Endothelial cell of umbilical vein (primary cell): ENCODE results near the gene PLEKHB1. TPM values are rescaled to one million over a fixed set of nuclear protein-coding genes. Genes with fewer than 3 reads are reported as not detected.

ENCODE experiments used
- BruUV-seq: library from RNA; stranded (reverse); fragments of 400-500 nt; replicated peaks from 2 replicates; lab custom pipeline; 2021; lab: Mats Ljungman, UMichigan
- CTCF ChIA-PET: fragments of 300-600, 350-600 bp; sonication (Branson Sonifier 250); formaldehyde crosslinking; loops from one replicate; lab custom pipeline; 2021; ENCODE audit warnings: antibody characterized with exemption, inconsistent platforms; lab: Charles Lee
- POLR2A ChIA-PET: fragments of 300-600, 350-600 bp; sonication (Branson Sonifier 250); formaldehyde crosslinking; loops from one replicate; lab custom pipeline; 2021; ENCODE audit warnings: antibody characterized with exemption, inconsistent platforms; lab: Charles Lee
- DNase-seq: peaks from one replicate; pipeline ENCODE4 v3.0.0-alpha.2; 2011; ENCODE audit warnings: low read depth, low spot score
- FAIRE-seq: peaks from 2 replicates; lab custom pipeline; 2011; peaks lifted over from hg19 to GRCh38; lab: Jason Lieb, UNC
- H2AFZ ChIP-seq: 2 replicates; pipeline ENCODE4 v1.6.0; 2012; ENCODE audit warnings: low read depth, low read length, control low read depth, inconsistent platforms
- H3K27ac ChIP-seq: 2 replicates; pipeline ENCODE4 v1.5.1; 2011; ENCODE audit warnings: low read depth, mild to moderate bottlenecking, control low read depth, low read length, moderate library complexity; ENCODE audit not compliant: insufficient read depth
- H3K27me3 ChIP-seq, 2 experiments: 2 replicates each; pipeline versions ENCODE4 v1.6.0 to v1.6.1; 2011; ENCODE audit warnings: low read length in 2 of 2, mixed read lengths in 1 of 2; ENCODE audit not compliant: control insufficient read depth in 2 of 2, insufficient read depth in 2 of 2
- H3K36me3 ChIP-seq, 2 experiments: 2 replicates in 1 of 2; 3 replicates in 1 of 2; pipeline ENCODE4 v1.5.1; 2011; ENCODE audit warnings: low read length in 2 of 2, mild to moderate bottlenecking in 1 of 2, moderate library complexity in 1 of 2; ENCODE audit not compliant: control insufficient read depth in 2 of 2, insufficient read depth in 2 of 2; ENCODE audit errors: extremely low read depth in 1 of 2
- H3K4me1 ChIP-seq: 3 replicates; pipeline ENCODE4 v1.5.1; 2011; ENCODE audit warnings: mild to moderate bottlenecking, low read length; ENCODE audit not compliant: control insufficient read depth, insufficient read depth; ENCODE audit errors: extremely low read depth
- H3K4me2 ChIP-seq: 2 replicates; pipeline ENCODE4 v1.6.1; 2011; ENCODE audit warnings: low read length, control low read depth, mixed read lengths; ENCODE audit not compliant: insufficient read depth
- H3K4me3 ChIP-seq, 3 experiments: fragments of 200-600 bp in 1 of 3; sonication (generic), shearing (Covaris generic) in 1 of 3; replicated peaks in 1 of 3; 2 replicates each; pipeline ENCODE4 v1.5.1; 2011 to 2016; ENCODE audit warnings: control low read depth in 3 of 3, low read length in 3 of 3, mild to moderate bottlenecking in 2 of 3, inconsistent platforms in 1 of 3, low read depth in 1 of 3, moderate library complexity in 1 of 3; ENCODE audit not compliant: insufficient read depth in 1 of 3
- H3K79me2 ChIP-seq: 2 replicates; pipeline ENCODE4 v1.6.0; 2012; ENCODE audit warnings: low read length, inconsistent platforms; ENCODE audit not compliant: control insufficient read depth, insufficient read depth
- H3K9ac ChIP-seq: replicated peaks from 2 replicates; pipeline ENCODE3; 2011; ENCODE audit warnings: low read length, control low read depth; ENCODE audit not compliant: insufficient read depth; ENCODE audit errors: extremely low read depth
- H3K9me1 ChIP-seq: replicated peaks from 3 replicates; pipeline ENCODE4 v1.6.0; 2011; ENCODE audit warnings: mild to moderate bottlenecking, low read length; ENCODE audit not compliant: control insufficient read depth, insufficient read depth; ENCODE audit errors: extremely low read depth
- H3K9me3 ChIP-seq: replicated peaks from 2 replicates; pipeline ENCODE4 v1.5.1; 2012; ENCODE audit warnings: low read length, inconsistent platforms; ENCODE audit not compliant: control insufficient read depth, insufficient read depth
- H4K20me1 ChIP-seq: replicated peaks from 2 replicates; pipeline ENCODE3; 2011; ENCODE audit warnings: mild to moderate bottlenecking, low read length; ENCODE audit not compliant: control insufficient read depth, insufficient read depth; ENCODE audit errors: extremely low read depth
- EZH2 ChIP-seq: IDR thresholded peaks from 2 replicates; pipeline ENCODE4 v1.6.1; 2012; ENCODE audit warnings: borderline replicate concordance, low read depth, mild to moderate bottlenecking, moderate library complexity, low read length, inconsistent platforms; ENCODE audit not compliant: severe bottlenecking
- FOS ChIP-seq: IDR thresholded peaks from 2 replicates; pipeline ENCODE4 v1.6.1; 2011; ENCODE audit warnings: mild to moderate bottlenecking, low read length, moderate library complexity, borderline replicate concordance; ENCODE audit not compliant: insufficient read depth
- GATA2 ChIP-seq: IDR thresholded peaks from 2 replicates; pipeline ENCODE4 v1.7.0; 2011; ENCODE audit warnings: low read depth, mild to moderate bottlenecking, moderate library complexity, mixed read lengths, low read length; ENCODE audit not compliant: insufficient read length, insufficient read depth
- JUN ChIP-seq: IDR thresholded peaks from 2 replicates; pipeline ENCODE4 v1.6.1; 2011; ENCODE audit warnings: borderline replicate concordance, low read depth; ENCODE audit not compliant: insufficient read length, insufficient read depth
- MYC ChIP-seq: IDR thresholded peaks from one replicate; pipeline ENCODE4 v1.6.1; 2011; ENCODE audit warnings: mild to moderate bottlenecking, low read depth, low read length
- POLR2A ChIP-seq: IDR thresholded peaks from 2 replicates; pipeline ENCODE4 v1.6.1; 2012; ENCODE audit warnings: low read depth, mild to moderate bottlenecking, control low read depth, low read length
- POLR2AphosphoS5 ChIP-seq: IDR thresholded peaks from 2 replicates; pipeline ENCODE4 v1.6.1; 2012; ENCODE audit warnings: low read depth, mild to moderate bottlenecking, control low read depth, low read length, moderate library complexity; ENCODE audit not compliant: insufficient read depth
- dilution Hi-C: fragments of 300-500 bp; cut with MboI; formaldehyde crosslinking; loops from one replicate; pipeline ENCODE4 v1.15.0; 2019; ENCODE audit warnings: low sequenced_read_pairs; ENCODE audit not compliant: extremely low pct_ligation_motif_present
- intact Hi-C: fragments of 100-400 bp; cut with micrococcal nuclease; formaldehyde crosslinking; loops from one replicate; pipeline ENCODE4 v1.10.0; 2022
- polyA plus RNA-seq, 4 experiments: library from polyadenylated mRNA; depleted of rRNA in 3 of 4; stranded (reverse) in 3 of 4; unstranded in 1 of 4; fragments of >200 nt; gene quantifications; 2 replicates each; pipeline versions ENCODE4 v1.2.1 to v1.2.3, GENCODE V29; 2011 to 2012; ENCODE audit warnings: missing spikeins in 1 of 4
- total RNA-seq: library from RNA; stranded (reverse); gene quantifications from 2 replicates; pipeline ENCODE4 v1.2.3, GENCODE V29; 2021
- TF ChIP-seq, protein P1 (sequence below): IDR thresholded peaks from 2 replicates; pipeline ENCODE4 v1.6.1; 2011; ENCODE audit not compliant: insufficient read depth, insufficient read length
- TF ChIP-seq, protein P2 (sequence below), 2 donors: IDR thresholded peaks; 1 replicate in 1 of 2; 2 replicates in 1 of 2; pipeline ENCODE4 v1.5.1; 2011; ENCODE audit warnings: low read length in 2 of 2, mild to moderate bottlenecking in 2 of 2, moderate library complexity in 2 of 2, control low read depth in 1 of 2, inconsistent platforms in 1 of 2, low read depth in 1 of 2; ENCODE audit not compliant: insufficient read depth in 1 of 2; ENCODE audit errors: extremely low read depth in 1 of 2

The PLEKHB1 gene
- total and polyA plus RNA-seq, 2 donors (not counting 3 experiments of a cell fraction or from before 2014, with no cell fraction given): 0.75 to 0.99 TPM

DNA sequence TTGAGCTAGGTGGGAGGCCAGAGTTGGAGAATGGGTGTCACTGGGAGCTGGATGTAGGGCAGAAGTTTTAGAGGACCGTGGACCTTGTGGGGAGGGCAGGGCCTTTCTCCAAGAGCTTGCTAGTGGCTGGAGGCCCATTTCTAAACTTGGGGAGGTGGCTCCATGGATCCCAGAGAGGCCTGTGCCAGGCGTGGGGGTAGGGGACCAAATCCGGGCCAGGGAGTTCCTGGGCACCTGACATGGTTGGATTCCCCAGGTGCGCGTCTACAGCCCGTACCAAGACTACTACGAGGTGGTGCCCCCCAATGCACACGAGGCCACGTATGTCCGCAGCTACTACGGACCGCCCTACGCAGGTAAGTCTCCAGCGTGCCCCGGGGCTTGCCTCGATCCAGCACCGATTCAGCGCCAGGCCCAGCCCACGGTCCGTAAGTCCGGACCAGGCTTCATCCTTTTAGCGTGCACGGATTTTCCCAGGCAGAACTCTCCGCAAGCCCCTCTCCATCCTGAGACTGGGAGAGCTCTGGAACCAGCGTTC is 14.2 kb downstream of the PLEKHB1 start:
- TF ChIP-seq, protein P1, sequence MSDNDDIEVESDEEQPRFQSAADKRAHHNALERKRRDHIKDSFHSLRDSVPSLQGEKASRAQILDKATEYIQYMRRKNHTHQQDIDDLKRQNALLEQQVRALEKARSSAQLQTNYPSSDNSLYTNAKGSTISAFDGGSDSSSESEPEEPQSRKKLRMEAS: no peak
- TF ChIP-seq EZH2 (no peak), POLR2A (no peak), GATA2 (no peak), MYC (no peak), POLR2AphosphoS5 (no peak), FOS (no peak), JUN (no peak)
- TF ChIP-seq, protein P2, sequence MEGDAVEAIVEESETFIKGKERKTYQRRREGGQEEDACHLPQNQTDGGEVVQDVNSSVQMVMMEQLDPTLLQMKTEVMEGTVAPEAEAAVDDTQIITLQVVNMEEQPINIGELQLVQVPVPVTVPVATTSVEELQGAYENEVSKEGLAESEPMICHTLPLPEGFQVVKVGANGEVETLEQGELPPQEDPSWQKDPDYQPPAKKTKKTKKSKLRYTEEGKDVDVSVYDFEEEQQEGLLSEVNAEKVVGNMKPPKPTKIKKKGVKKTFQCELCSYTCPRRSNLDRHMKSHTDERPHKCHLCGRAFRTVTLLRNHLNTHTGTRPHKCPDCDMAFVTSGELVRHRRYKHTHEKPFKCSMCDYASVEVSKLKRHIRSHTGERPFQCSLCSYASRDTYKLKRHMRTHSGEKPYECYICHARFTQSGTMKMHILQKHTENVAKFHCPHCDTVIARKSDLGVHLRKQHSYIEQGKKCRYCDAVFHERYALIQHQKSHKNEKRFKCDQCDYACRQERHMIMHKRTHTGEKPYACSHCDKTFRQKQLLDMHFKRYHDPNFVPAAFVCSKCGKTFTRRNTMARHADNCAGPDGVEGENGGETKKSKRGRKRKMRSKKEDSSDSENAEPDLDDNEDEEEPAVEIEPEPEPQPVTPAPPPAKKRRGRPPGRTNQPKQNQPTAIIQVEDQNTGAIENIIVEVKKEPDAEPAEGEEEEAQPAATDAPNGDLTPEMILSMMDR (IDR thresholded peaks at IDR 0.05; ENCODE audit: extremely low read depth in 1 of 2, insufficient read depth in 1 of 2, low read depth in 1 of 2, low read length in 2 of 2): no peak
- dilution Hi-C loops (no loop called here), intact Hi-C loops (loop anchor here (1.0 to 2.0 kb wide), 6 partner anchors 35 to 354 kb away; partner anchors contain the start of gene RELT)
- no peaks in the 10 kb centered on the region for H4K20me1 ChIP-seq
- no TSS peak for BruUV-seq
- H3K27me3 ChIP-seq: no peaks in the 10 kb centered on the region
- H3K79me2 ChIP-seq: no peaks in the 10 kb centered on the region
- H3K27ac ChIP-seq: no peak overlapping the region
- CTCF ChIA-PET: interaction anchor here (0.5 to 6.0 kb wide), 46 partner anchors 9 to 372 kb away, joined by 3 to 243 read pairs (median 5); partner anchors contain the start of gene PLEKHB1
- POLR2A ChIA-PET: interaction anchor here (0.6 to 0.7 kb wide), 3 partner anchors 182 to 353 kb away, joined by 3 to 5 read pairs (median 4); no protein-coding TSS in a partner anchor
- H3K9ac ChIP-seq: no peak overlapping the region
- no peak overlapping the region for H3K4me3 ChIP-seq
- DNase-seq: no peak
- H2AFZ ChIP-seq: peak overlapping the region; percentile 35
- peak overlapping the region; percentile 60 for H3K4me2 ChIP-seq
- no peaks in the 10 kb centered on the region for H3K9me1 ChIP-seq
- H3K36me3 ChIP-seq: no peaks in the 10 kb centered on the region
- FAIRE-seq: no peak
- no peaks in the 10 kb centered on the region for H3K9me3 ChIP-seq
- H3K4me1 ChIP-seq: peaks cover 6% of the 10 kb centered on the region
